Nephron progenitor cell (in vitro differentiated cells): ENCODE measurements around the gene SRGAP3.

Experiments
- DNase-seq: peaks from one replicate; pipeline ENCODE4 v3.0.0; 2021
- H3K27ac Mint-ChIP-seq: 2 replicates; pipeline ENCODE4 v1.8.0; 2021; ENCODE audit warnings: mild to moderate bottlenecking, moderate library complexity, mixed read lengths
- H3K27me3 Mint-ChIP-seq: 2 replicates; pipeline ENCODE4 v1.8.0; 2021; ENCODE audit warnings: mild to moderate bottlenecking, low read depth, mixed read lengths; ENCODE audit not compliant: poor library complexity
- H3K36me3 Mint-ChIP-seq: 2 replicates; pipeline ENCODE4 v1.8.0; 2021; ENCODE audit warnings: low read depth, mixed read lengths
- H3K4me1 Mint-ChIP-seq: 2 replicates; pipeline ENCODE4 v1.8.0; 2021; ENCODE audit warnings: mixed read lengths
- H3K4me3 Mint-ChIP-seq: 2 replicates; pipeline ENCODE4 v1.8.0; 2021; ENCODE audit warnings: mild to moderate bottlenecking, moderate library complexity, mixed read lengths
- H3K9me3 Mint-ChIP-seq: 2 replicates; pipeline ENCODE4 v1.8.0; 2021; ENCODE audit warnings: mild to moderate bottlenecking, moderate library complexity, mixed read lengths
- CTCF ChIP-seq: fragments of 200-600 bp; sonication (generic); IDR thresholded peaks from 2 replicates; pipeline ENCODE4 v1.5.0; 2021; ENCODE audit warnings: antibody characterized with exemption

The SRGAP3 gene

GRCh38 chr3:9175421-9175820 is 74.0 kb downstream of the SRGAP3 start:
- peaks cover 6% of the 10 kb centered on the region for H3K9me3 Mint-ChIP-seq
- H3K4me3 Mint-ChIP-seq = no peak overlapping the region
- peaks cover 27% of the 10 kb centered on the region for H3K36me3 Mint-ChIP-seq
- H3K4me1 Mint-ChIP-seq = peaks cover 86% of the 10 kb centered on the region
- H3K27ac Mint-ChIP-seq = no peak overlapping the region
- no peak for TF ChIP-seq CTCF
- DNase-seq = no peak
- H3K27me3 Mint-ChIP-seq = peaks cover 6% of the 10 kb centered on the region

- DNase-seq = no peak
- H3K27ac Mint-ChIP-seq = no peak overlapping the region
- H3K4me1 Mint-ChIP-seq = peaks cover 85% of the 10 kb centered on the region
- H3K4me3 Mint-ChIP-seq = no peak overlapping the region
- TF ChIP-seq CTCF = no peak
- peaks cover 16% of the 10 kb centered on the region for H3K36me3 Mint-ChIP-seq
- peaks cover 6% of the 10 kb centered on the region for H3K9me3 Mint-ChIP-seq
- H3K27me3 Mint-ChIP-seq = peaks cover 3% of the 10 kb centered on the region
Observed at GRCh38 chr3:9173445-9173844, 76.0 kb downstream of the SRGAP3 start.

- no peak for TF ChIP-seq CTCF
- H3K4me3 Mint-ChIP-seq = no peak overlapping the region
- peaks cover 14% of the 10 kb centered on the region for H3K36me3 Mint-ChIP-seq
- H3K9me3 Mint-ChIP-seq = peaks cover 6% of the 10 kb centered on the region
- no peak overlapping the region for H3K27ac Mint-ChIP-seq
- DNase-seq = no peak
- peaks cover 82% of the 10 kb centered on the region for H3K4me1 Mint-ChIP-seq
- H3K27me3 Mint-ChIP-seq = peaks cover 3% of the 10 kb centered on the region
Observed at GRCh38 chr3:9172851-9173321, 76.6 kb downstream of the SRGAP3 start.

- peaks cover 64% of the 10 kb centered on the region for H3K4me1 Mint-ChIP-seq
- peaks cover 3% of the 10 kb centered on the region for H3K27me3 Mint-ChIP-seq
- H3K9me3 Mint-ChIP-seq = no peaks in the 10 kb centered on the region
- H3K27ac Mint-ChIP-seq = no peak overlapping the region
- no peak overlapping the region for H3K4me3 Mint-ChIP-seq
- no peaks in the 10 kb centered on the region for H3K36me3 Mint-ChIP-seq
- no peak for DNase-seq
- no peak for TF ChIP-seq CTCF
Observed at GRCh38 chr3:9170851-9171160, 78.6 kb downstream of the SRGAP3 start.

- TF ChIP-seq CTCF = no peak
- H3K27ac Mint-ChIP-seq = peak overlapping the region; percentile 73
- no peak for DNase-seq
- H3K4me1 Mint-ChIP-seq = peaks cover 62% of the 10 kb centered on the region
- peaks cover 3% of the 10 kb centered on the region for H3K27me3 Mint-ChIP-seq
- H3K9me3 Mint-ChIP-seq = no peaks in the 10 kb centered on the region
- H3K36me3 Mint-ChIP-seq = no peaks in the 10 kb centered on the region
- no peak overlapping the region for H3K4me3 Mint-ChIP-seq
Observed at GRCh38 chr3:9169956-9170850, 79.2 kb downstream of the SRGAP3 start.

GRCh38 chr3:9169326-9169725 is 80.1 kb downstream of the SRGAP3 start:
- no peak for DNase-seq
- Mint-ChIP-seq H3K9me3 (no peaks in the 10 kb centered on the region), H3K27me3 (no peaks in the 10 kb centered on the region), H3K27ac (no peak overlapping the region), H3K4me1 (peaks cover 56% of the 10 kb centered on the region), H3K4me3 (no peak overlapping the region), H3K36me3 (no peaks in the 10 kb centered on the region)
- no peak for TF ChIP-seq CTCF
